Fibroblast of lung (primary cell): ENCODE results near the gene DNAJC9.

Experiments
- CTCF ChIP-seq, 2 donors: IDR thresholded peaks in 1 of 2; conservative IDR thresholded peaks in 1 of 2; 1 replicate in 1 of 2; 2 replicates in 1 of 2; pipeline ENCODE4 v1.5.1; 2011 to 2012; ENCODE audit warnings: low read length in 2 of 2, control low read depth in 1 of 2, inconsistent platforms in 1 of 2, low read depth in 1 of 2, mild to moderate bottlenecking in 1 of 2
- EZH2 ChIP-seq: IDR thresholded peaks from 2 replicates; pipeline ENCODE4 v1.5.1; 2012; ENCODE audit warnings: low read length, control low read depth, mild to moderate bottlenecking; ENCODE audit errors: missing control alignments

GRCh38 chr10:73261362-73261995 is 14.4 kb upstream of the DNAJC9 start:
- no peak for TF ChIP-seq CTCF (conservative IDR thresholded peaks at IDR 0.05 in 1 of 2, IDR thresholded peaks at IDR 0.05 in 1 of 2; ENCODE audit: low read depth in 1 of 2, low read length in 2 of 2)
- TF ChIP-seq EZH2: no peak
